HG03064 (cell line): ENCODE measurements around the gene GPR42.
"Not testable (repeated sequence)": the region's sequence is repeated elsewhere in the genome, so short reads cannot be mapped to it uniquely, and the experiment has no call there.

ENCODE experiments used
- ATAC-seq: cut with Tn5 transposase; IDR thresholded peaks from one replicate; pipeline ENCODE4 v1.9.1; 2021; ENCODE audit warnings: low read depth; ENCODE audit not compliant: unreplicated experiment

Gene GPR42

GRCh38 chr19:35362261-35363000 is 8.4 kb upstream of the GPR42 start:
- ATAC-seq: no peak

GRCh38 chr19:35363001-35363590 is 7.8 kb upstream of the GPR42 start:
- no peak for ATAC-seq

- no peak for ATAC-seq
Observed at GRCh38 chr19:35363711-35364425, 7.0 kb upstream of the GPR42 start.

- no peak for ATAC-seq
Observed at GRCh38 chr19:35365303-35365702, 5.6 kb upstream of the GPR42 start.

- no peak for ATAC-seq
Observed at GRCh38 chr19:35368378-35368777, 2.5 kb upstream of the GPR42 start.

GRCh38 chr19:35369522-35369921 is 1.3 kb upstream of the GPR42 start:
- ATAC-seq: no peak

GRCh38 chr19:35373492-35373891 is 2.6 kb downstream of the GPR42 start:
- ATAC-seq: no peak

- not testable (repeated sequence) for ATAC-seq
Observed at GRCh38 chr19:35374031-35374430, 3.2 kb downstream of the GPR42 start.

- no peak for ATAC-seq
Observed at GRCh38 chr19:35375505-35376307, 4.8 kb downstream of the GPR42 start.

GRCh38 chr19:35377656-35378055 is 6.8 kb downstream of the GPR42 start:
- ATAC-seq: no peak

- no peak for ATAC-seq
Observed at GRCh38 chr19:35378356-35378755, 7.5 kb downstream of the GPR42 start.

- ATAC-seq: not testable (repeated sequence)
Observed at GRCh38 chr19:35379545-35379944, 8.7 kb downstream of the GPR42 start.

- ATAC-seq: no peak
Observed at GRCh38 chr19:35379992-35380391, 9.1 kb downstream of the GPR42 start.

- ATAC-seq: no peak
Observed at GRCh38 chr19:35380450-35381124, 9.7 kb downstream of the GPR42 start.

GRCh38 chr19:35381318-35381717 is 10.4 kb downstream of the GPR42 start:
- ATAC-seq: no peak

- ATAC-seq: no peak
Observed at GRCh38 chr19:35381926-35382325, 11.1 kb downstream of the GPR42 start.

GRCh38 chr19:35383536-35383935 is 12.7 kb downstream of the GPR42 start:
- no peak for ATAC-seq

- ATAC-seq: no peak
Observed at GRCh38 chr19:35388277-35389054, 17.6 kb downstream of the GPR42 start.

GRCh38 chr19:35389192-35389861 is 18.5 kb downstream of the GPR42 start:
- ATAC-seq: no peak
